GM12875 (cell line): ENCODE measurements around the gene ADGRL3.
"Not testable (repeated sequence)": the region's sequence is repeated elsewhere in the genome, so short reads cannot be mapped to it uniquely, and the experiment has no call there.

ENCODE experiments used
- H3K4me3 ChIP-seq: one replicate; pipeline ENCODE4 v1.5.1; 2011; ENCODE audit warnings: low read depth, low read length, control low read depth
- TF ChIP-seq, protein P1 (sequence below): IDR thresholded peaks from 2 replicates; pipeline ENCODE4 v1.5.1; 2011; ENCODE audit warnings: low read depth, mild to moderate bottlenecking, control low read depth, inconsistent platforms, low read length, moderate library complexity, borderline replicate concordance; ENCODE audit not compliant: insufficient read depth

ADGRL3 gene

DNA sequence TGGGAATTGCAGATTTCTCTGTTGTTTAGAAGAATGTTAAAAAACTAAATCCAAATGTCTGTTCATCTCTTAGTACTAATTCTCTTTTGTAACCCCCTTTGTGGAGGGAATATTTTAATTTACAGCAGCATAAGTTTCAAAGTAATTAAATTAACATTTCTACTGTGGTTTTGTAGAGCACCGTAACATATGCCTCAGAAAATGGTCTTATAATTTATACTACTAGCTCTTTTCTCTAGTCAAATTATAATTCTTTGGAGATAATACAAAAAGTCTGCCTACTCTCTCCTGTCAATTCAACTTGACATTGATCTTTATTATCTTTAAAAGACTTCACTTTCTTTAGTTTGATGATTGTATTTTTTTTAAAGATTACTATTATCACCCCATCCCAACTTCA, 759.0 kb downstream of the ADGRL3 start:
- no peak overlapping the region for H3K4me3 ChIP-seq
- TF ChIP-seq, protein P1, sequence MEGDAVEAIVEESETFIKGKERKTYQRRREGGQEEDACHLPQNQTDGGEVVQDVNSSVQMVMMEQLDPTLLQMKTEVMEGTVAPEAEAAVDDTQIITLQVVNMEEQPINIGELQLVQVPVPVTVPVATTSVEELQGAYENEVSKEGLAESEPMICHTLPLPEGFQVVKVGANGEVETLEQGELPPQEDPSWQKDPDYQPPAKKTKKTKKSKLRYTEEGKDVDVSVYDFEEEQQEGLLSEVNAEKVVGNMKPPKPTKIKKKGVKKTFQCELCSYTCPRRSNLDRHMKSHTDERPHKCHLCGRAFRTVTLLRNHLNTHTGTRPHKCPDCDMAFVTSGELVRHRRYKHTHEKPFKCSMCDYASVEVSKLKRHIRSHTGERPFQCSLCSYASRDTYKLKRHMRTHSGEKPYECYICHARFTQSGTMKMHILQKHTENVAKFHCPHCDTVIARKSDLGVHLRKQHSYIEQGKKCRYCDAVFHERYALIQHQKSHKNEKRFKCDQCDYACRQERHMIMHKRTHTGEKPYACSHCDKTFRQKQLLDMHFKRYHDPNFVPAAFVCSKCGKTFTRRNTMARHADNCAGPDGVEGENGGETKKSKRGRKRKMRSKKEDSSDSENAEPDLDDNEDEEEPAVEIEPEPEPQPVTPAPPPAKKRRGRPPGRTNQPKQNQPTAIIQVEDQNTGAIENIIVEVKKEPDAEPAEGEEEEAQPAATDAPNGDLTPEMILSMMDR, result no peak

DNA sequence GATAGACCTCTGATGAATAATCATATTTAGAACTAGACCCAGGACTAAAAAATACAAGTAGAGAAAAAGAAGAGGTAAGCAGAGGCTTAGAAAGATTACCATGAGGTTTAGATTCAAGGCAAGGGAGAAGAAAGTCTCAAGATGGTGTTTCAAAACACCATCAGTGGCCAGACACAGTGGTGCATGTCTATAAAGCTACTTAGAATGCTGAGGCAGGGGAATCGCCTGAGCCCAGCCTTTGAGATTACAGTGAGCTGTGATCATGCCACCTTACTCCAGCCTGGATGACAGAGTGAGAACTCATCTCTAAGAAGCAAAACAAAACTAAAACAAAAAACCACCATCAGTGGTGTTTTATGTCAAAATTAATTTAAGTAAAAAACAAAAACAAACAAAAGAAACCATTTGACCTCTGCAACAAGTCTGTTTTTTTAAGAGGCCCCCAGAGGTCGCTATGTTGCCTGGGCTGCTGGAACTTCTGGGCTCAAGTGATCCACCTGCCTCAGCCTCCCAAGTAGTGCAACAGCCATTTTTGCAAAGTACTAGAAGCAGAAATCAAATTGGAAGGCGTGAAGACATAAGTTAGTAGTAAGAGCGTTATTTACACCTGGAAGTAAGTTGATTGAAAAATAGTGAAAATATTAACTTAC, 784.3 kb downstream of the ADGRL3 start:
- TF ChIP-seq, protein P1, result no peak
- H3K4me3 ChIP-seq, result no peak overlapping the region

DNA sequence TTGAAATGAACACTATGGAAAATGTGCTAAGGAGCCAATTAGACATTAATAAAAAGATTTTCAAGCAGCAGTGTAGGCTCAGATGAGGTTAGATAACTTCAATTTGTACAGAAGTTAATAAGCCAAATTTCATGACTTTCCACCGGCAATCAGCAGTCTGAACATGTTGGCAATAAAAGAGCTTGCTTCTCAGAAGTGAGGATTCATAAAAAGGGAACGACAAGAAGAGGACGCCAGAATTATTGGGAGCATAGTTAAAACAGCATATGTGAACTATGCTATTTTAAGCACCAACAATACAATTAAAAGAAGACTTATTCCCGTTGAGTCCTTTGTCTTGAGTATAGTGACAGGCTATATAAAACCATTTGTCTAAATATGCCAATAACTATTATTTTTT, 785.3 kb downstream of the ADGRL3 start:
- no peak overlapping the region for H3K4me3 ChIP-seq
- TF ChIP-seq, protein P1, result no peak

DNA sequence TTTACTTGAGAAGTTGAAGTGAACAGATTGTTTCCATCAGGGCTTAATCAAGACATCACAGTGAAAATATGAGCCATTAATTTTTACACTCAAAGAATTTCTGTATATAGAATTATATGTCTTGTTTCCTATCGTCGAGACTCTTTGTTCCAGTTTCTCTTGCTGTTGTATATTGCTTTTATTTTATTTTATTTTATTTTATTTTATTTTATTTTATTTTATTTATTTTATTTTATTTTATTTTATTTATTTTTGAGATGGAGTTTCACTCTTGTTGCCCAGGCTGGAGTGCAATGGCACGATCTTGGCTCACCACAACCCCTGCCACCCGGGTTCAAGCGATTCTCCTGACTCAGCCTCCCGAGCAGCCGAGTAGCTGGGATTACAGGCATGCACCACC, 786.8 kb downstream of the ADGRL3 start:
- not testable (repeated sequence) for H3K4me3 ChIP-seq

DNA sequence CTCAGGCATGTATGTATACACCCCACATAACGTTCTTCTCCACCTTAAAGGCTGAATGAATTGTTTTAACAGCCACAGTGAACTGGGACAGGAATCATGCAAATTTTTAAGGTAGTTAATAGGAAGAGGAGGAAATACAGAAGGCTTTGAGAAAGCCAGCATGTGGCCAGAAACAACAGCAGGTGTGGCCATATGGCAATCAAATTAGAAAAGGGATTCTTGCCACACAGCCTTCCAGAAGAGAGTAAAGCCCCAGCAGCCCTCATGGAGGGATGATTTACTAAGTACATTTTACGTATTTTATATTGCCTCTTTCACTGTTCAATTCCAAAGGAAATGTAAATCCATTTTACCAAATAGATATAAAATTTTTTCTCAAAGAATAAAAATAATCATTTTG, 792.2 kb downstream of the ADGRL3 start:
- TF ChIP-seq, protein P1, result no peak

DNA sequence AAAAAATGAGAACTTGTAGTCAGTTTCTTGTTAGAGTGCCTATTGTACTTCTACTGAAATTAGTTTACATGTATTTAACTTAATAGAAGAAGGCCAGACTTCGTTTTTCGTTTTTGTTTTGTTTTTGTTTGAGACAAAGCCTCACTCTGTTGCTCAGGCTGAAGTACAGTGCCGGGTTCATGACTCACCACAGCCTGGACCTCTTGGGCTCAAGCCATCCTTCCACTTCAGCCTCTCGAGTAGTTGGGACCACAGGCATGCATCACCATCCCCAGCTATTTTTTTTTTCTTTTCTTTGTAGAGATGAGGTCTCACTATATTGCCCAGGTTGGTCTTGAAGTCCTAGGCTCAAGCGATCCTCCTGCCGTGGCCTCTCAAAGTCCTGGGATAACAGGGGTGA, 793.9 kb downstream of the ADGRL3 start:
- no peak overlapping the region for H3K4me3 ChIP-seq
- TF ChIP-seq, protein P1, result no peak

More for the DNA sequence above, 792.2 kb downstream of the ADGRL3 start:
- no peak overlapping the region for H3K4me3 ChIP-seq

DNA sequence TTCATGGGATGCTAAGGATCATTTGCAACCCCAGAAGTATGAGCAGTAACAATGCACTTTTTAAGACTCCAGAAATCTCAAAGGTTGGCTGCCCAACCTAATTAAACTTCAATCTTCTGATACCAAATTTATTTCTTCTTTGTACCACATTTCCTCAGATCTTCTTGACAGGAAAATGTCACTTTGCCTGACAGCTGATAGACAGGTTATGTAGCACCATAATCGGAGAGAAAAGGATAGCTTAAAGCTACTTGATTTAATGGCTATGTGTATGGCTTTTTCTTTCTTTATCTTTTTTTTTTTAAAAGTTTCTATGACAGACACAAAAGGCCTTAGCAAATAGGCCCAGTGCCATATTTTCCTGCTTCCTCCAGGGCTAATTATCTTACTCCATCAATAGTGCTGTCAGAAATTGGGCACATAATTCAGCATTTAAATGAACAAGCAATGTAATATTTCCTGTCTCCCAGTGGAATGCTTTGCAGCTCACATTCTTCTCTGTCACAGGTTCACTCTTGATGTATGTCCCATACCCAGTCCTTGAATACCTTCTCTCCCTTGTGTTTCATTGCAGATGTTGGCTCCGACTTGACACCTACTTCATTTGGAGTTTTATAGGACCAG, 795.7 kb downstream of the ADGRL3 start:
- TF ChIP-seq, protein P1, result no peak

More for the DNA sequence above, 795.7 kb downstream of the ADGRL3 start:
- H3K4me3 ChIP-seq, result no peak overlapping the region
